GDM1 (cell line): ENCODE measurements around the gene STXBP4.

Source experiments
- DNase-seq: peaks from one replicate; lab custom pipeline; 2025; lab: John Stamatoyannopoulos, UW

The STXBP4 gene

DNA sequence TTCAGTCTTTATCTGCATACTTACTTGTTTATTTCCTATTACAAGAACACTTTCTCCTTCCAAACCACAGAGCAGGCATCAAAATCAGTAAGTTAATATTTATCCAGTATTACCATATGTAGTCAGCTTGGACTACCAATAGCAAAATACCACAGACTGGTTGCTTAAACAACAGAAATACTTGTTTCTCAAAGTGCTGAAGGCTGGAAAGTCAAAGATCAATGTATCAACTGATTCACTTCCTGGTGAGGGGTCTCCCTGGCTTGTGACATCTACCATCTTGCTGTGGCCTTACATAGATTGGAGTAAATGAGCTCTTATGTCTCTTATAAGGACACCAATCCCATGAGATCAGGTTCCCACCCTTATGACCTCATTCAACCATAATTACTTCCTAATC is 2.6 kb downstream of the STXBP4 start:
- DNase-seq = no peak

DNA sequence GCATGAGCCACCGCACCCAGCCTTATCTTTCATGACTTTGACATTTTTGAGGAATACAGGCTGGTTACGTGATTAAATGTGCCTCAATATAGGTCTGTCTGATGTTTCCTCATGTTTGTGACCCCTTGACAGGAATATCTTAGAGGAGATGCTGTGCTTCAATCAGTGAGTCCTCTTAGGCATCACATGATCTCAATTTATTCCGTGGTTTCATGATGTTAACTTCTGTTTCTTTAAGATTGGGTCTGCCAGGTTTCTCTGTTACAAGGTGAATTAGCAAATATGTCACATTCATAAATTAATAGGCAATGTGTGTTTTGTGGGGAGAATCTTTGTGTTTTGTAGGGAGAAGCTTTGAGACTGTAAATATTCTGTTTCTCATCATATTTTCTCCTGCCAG is 3.3 kb downstream of the STXBP4 start:
- DNase-seq = no peak

DNA sequence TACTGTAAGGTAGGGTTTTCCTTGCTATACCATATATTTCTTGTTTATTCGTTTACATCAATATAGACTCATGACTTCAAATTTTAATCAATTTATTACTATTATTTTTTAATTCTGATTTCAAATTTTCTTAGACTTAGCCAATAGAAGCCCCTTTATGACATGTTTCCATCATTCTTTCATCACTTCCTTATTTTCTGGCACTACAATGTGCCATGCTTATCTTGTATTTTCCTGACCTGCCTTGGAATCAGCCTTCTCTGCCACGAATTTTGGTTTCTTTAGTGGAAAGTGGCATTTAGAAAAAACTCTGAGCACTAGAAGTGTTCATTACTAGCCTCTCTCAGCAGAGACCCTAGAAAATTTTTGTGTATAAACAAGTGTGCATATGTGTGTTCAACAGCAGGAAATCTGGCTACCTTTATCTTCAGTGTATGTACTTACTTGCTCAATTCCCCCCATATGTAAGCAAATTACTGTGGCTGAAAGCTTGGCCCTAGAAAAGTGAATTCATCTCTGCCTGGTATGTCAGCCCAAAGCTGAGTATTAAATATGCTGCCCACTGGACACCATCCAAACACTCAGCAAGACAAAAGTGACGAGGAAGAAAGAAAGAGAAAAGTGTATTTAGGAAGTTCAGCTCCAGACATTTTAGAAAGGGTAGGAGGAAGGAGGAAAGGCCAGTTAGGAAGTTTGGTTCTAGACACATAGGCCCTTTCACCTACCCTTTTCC is 4.0 kb downstream of the STXBP4 start:
- no peak for DNase-seq

DNA sequence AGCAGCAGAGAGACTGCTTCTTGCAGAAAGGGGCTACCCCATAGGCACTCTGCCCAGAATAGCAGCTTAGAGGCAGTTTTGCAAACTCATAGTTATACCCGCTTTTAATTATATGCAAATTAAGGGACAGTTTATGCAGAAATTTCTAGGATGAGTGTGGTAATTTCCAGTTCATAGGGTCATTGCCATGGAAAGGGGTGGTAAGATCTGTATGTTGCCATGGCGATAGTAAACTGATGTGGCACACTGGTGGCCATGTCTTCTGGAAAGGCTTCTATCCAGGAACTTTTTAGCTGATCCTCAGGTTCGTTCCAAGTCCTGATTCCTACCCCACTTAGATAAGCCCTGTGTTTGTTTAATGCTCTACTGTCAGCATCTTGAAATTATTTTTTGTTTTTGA is 6.2 kb downstream of the STXBP4 start:
- DNase-seq = no peak

DNA sequence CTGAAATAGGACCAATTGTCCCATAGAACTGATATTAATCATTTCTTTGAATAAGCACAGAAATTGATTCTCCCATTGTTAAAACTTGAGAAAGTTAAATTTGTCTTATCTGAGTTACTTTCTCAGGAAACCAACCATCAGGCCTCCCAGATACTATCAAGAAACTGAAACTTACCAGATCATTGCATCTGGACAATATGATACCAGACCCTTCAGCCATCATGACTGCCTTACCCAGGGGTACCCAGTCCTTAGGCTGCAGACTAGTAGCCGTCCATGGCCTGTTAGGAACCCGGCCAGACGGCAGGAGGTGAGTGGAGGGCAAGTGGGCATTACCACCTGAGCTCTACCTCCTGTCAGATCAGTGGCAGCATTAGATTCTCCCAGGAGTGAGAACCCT is 7.8 kb downstream of the STXBP4 start:
- DNase-seq = no peak

DNA sequence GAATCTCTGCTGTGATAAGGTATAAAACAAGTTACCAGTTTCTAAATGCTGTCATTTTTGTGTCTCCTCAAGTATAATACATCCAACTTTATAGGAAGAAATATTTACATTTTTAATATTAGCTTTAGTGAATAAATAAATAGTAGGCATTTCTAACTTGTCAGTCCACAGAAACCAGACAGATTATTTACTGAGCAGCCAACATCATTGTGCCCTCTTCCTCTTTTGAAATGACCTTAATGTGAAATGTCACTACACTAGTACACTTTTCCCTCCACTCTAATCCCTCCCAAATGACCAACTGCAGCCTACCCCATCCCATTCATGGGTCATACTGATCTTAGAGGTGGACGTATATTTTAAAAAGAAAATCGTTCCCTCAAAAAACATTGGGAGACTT is 9.2 kb downstream of the STXBP4 start:
- no peak for DNase-seq

DNA sequence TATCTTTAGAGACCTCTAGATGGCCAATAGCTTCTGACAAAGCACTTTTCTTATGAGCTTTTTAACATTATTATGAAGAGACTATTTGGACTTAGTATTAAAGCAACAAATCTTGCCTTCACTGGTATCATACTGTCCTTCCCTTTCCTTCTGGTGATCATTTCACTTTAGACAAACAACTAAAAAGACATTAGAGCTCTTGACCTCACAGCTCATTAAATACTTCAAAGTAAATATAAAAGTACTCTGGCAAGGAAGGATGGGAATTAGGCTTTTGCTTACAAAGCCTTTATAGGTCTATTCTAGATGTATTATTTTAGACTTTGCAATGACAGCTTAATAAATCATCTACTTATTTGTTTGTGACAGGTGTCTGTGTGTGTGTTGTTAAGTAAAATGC is 11.1 kb downstream of the STXBP4 start:
- DNase-seq = no peak

DNA sequence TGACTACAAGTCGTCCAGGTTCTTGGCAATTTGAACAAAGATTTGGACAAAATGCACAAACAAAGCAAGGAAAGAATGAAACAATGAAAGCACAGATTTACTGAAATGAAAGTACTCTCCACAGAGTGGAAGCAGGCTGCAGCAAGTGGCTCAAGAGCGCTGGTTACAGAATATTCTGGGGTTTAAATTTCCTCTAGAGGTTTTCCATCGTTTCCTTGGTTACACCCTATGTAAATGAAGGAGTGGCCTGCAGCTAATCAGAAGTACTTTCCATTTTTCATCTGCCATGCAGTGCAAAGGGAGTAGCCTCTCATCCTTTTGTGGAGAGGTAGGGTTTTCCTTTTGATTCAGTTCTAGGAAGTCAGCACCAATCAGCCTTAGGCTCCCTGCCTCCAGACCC is 11.8 kb downstream of the STXBP4 start:
- DNase-seq = no peak

DNA sequence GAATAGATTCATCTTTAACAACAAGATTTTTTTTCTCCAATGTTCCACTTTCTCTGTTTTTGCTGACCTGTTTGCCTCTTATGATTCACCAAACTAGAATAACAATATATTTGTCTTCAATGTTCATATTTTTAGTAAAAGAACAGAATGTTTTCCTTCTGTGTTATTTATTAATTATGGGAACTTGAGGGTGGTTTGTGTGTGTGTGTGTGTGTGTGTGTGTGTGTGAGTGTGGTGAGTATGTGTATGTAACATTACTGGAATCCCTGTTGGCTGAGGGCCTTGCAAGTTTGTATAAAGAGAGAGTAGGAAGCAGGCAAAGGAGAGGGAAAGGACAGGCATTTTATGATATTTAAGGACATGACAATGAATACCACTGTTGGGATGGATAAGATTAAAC is 13.8 kb downstream of the STXBP4 start:
- DNase-seq = no peak

DNA sequence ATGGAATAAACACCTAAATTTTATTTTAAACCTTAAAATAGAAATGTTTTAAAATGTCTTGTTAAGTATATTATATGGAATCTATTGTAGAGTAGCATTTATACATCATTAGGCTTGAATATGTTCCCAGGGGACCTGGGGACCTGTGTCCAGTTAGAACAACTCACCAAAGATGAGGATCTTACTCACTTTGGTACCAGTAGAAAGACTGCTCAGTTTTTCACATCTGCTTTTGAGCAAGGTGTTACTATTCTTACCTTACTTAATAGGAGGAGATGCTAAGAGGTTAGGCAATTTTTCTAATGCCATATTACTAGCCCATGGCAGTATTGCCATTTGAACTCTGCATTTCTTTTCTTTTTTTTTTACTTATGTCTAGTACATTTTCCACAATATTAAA is 14.7 kb downstream of the STXBP4 start:
- DNase-seq = no peak

DNA sequence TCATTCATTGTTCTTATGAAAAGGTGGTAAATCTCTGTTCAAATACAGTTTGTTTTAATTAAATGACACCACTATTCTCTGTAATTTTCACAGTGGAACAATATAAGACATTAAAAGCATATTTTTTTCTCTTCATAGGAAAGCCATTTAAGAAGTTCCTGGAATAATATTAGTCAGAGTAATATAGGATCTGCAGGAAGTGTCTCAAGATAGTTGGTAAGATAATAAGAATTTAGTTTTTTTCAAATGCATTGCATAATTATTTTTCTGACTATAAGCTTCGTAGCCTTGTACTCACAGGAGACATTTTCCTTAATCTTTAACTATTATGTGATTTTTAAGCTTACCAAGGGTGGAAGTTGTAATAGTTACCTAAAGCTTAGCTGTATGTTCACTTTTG is 16.9 kb downstream of the STXBP4 start:
- DNase-seq = no peak

DNA sequence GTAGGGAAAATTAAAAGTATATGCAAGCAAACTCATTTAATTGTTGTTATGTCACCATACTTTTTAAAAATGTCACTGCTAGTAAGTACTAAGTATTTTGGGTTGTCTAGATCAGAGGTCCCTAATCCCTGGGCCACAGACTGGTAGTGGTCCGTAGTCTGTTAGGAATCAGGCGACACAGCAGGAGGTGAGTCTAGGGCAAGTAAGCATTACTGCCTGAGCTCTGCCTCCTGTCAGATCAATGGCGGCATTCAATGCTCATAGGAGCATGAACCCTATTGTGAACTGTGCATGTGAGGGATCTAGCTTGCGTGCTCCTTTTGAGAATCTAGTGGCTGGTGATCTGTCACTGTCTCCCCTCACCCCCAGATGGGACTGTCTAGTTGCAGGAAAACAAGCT is 21.6 kb downstream of the STXBP4 start:
- DNase-seq = no peak

DNA sequence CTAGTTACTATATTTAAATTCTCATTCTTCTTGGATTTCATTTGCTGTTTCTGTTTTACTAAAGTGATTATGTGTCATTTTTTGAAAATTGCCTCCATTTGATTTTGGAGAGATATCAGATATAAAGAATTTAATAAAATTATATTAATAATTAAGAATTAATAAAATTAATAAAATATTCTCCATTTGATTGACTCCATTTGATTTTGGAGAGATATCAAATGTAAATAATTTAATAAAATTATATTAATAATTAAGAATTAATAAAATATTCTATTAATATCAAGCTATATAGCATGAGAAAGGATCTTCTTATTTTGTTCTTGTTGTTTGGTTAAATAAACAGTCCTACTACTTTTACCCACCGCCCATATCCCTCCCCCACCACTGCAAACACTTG is 23.0 kb downstream of the STXBP4 start:
- DNase-seq = no peak

DNA sequence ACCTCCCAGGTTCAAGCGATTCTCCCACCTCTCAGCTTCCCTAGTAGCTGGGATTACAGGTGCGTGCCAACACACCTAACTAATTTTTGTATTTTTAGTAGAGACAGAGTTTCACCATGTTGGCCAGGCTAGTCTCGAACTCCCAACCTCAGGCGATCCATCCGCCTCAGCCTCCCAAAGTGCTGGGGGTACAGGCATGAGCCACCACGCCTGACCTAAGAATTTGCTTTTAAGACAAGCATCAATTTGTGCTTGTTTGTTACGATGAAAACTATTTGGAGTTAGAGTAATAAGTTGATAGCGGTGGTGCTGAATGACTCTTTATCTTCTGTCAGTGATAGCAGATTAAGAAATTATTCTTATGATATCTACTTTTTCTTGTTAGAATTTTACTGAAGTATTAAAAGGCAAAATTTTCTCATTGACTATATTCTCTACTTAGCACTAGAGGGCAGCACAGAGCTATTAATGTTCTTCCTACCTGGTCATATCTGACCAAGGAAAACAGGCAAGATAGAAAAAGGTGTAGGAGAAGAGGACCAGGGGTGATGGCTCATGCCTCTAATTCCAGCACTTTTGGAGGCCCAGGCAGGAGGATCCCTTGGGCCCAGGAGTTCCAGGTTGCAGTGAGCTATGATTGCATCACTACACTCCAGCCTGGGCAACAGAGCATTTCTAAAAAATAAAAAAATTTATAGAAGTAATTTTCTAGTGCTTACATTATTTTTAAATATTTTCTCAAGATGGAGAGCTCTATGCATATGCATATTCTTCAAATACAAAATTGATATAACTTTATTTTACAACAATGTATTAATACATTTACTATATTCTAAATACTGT is 24.5 kb downstream of the STXBP4 start:
- DNase-seq = peak; percentile 16

DNA sequence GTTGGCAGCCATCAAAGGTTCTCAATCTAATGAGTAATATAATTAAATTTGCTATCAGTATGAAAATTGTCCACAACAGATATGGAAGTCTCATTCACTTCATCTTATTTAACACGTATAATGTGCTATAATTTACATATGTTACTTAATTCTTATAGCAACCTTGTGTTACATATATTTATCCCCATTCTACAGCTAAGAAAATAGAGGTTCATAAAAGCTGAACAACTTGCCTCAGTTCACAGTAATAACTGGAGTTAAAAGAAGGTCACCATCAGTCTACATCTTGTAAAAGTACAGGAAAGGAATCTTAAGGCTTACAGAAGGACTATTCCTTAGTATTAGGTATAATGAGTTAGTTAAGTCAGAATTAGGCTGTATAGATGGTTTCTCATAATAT is 27.9 kb downstream of the STXBP4 start:
- DNase-seq = no peak

DNA sequence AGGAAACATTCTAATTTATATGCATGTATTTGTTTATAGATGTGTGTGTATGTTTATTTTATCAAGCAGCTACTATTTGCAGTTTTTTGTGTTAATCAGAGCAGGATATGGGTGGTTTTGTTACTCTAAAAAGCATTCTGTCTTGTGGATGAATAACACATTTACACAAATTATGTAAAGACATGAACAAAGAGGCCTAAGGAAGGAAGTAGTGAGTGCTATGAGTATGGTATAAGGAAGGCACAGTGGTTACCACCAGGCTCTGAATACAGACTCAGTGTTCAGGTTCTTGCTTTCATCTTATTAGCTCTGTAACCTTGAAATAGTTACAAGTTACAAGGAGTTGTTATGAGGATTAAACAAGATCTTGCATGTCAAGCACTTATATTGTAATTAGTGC is 33.9 kb downstream of the STXBP4 start:
- no peak for DNase-seq

DNA sequence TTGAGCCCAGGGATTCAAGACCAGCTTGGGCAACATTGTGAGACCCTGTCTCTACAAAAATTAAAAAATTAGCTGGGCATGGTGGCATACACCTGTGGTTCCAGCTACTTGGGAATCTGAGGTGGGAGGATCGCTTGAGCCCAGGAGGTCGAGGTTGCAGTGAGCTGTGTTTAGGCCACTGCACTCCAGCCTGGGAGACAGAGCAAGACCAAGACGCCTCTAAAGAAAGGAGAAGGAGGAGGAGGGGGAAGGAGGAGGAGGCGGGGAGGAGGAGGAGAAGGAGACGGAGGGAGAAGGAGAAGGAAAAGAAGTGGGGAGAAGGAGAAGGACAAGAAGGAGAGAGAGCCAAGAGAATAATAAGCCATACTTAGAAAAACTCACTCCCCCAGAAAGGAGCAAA is 35.9 kb downstream of the STXBP4 start:
- DNase-seq = no peak

DNA sequence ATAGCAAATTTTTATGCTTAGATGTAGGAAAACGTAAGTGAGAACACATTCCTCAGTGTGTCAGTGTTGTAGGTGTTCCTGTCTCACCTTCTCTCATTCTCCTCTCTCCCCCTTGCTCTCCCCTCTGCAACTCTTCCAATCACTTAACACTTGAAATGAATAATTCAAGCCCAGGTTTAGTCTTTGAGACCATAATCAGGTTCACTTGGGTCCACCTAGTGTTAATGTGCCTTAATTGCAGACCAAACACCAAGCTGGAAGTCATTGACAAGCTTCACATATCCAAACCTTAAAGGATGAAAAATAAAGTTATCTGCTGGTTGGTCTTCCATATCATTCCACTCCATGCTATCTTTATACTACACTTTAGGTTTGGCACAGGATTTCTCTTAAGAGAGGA is 37.0 kb downstream of the STXBP4 start:
- no peak for DNase-seq

DNA sequence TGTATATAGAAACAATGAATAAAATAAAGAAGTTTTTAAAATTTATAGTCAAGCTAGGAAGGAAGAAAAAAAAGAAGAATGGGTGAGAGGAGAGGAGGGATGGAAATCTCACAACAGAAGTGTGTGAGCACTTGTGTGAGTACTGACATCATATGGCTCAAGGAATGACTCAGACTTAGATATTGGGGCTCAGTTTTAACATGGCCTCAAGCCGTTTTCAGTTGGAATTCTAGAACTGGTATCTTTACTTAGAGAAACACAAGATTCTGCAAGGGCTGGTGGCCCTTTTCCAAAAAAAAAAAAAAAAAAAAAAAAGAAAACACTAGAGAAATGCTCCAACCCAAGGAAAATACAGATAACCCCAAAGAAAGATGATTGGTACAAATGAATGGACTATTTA is 55.1 kb downstream of the STXBP4 start:
- no peak for DNase-seq

DNA sequence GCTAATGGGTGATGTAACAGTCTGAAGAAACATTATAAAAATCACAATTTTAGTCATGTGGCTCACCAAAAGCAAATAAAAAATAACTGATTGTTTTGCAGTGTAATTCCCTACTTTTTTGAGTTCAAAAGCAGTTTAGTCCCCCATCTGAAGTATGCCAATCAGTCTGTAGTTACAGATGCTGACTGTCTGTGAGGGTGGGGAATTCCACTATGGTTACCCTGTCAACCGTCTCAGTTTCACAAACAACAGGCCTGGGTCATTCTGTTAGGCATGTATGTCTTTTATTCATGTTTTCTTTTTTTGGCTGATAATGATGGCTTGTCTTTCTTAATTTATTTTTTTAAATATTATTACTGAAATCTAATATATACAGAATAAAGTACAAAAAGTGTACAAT is 69.3 kb downstream of the STXBP4 start:
- no peak for DNase-seq

DNA sequence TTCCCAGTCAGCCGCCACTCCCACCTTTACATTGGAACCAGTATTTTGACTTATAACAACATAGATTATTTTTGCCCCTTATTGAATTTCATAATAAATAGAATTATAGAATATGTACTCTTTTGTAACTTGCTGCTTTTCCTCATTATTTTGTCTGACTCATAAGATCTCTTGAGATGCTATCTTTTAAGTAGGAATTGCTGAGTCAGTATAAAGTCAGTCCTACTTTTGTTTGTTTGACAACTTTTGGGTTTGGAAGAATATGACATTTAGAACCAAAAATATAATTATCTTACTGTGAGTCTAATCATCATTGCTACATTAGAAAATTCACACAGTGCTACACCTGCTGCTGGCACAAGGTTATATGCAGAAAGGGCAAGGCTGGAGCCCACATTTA is 69.7 kb downstream of the STXBP4 start:
- DNase-seq = no peak

DNA sequence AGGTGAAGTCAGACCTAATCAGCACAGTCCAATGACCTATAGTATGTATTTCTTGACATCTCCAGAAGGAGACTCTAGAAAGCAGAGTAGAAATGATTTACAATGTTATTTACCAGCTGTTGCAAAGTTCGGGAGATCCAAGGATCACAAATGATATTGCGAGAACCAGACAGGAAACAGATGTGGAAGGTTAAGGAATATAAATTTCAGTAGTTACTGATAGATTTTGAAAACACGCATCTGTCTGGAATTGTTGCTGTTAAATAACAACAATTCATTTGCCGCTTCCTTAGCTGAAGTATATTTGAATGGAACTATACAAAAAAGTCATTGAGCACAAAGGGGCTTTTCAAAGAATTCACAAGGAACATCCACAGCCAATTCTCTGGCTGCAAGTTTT is 72.0 kb downstream of the STXBP4 start:
- no peak for DNase-seq

DNA sequence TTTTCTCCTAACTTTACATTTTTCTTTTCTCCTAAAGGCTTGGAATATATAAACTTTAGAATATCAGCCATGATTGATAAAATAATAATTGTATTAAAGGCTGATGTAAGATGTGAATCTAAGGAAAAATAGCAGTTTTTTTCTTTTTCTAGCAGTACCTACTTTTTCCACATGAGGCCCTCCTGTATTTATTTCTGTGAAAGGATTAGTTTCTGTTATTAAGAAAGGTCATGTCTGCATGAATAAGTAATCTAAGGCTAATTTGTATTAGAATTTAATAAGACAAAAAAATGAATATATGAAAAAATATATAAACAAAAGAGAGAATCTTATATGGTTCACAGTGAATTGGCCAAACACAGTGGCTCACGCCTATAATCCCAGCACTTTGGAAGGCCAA is 85.3 kb downstream of the STXBP4 start:
- DNase-seq = no peak

DNA sequence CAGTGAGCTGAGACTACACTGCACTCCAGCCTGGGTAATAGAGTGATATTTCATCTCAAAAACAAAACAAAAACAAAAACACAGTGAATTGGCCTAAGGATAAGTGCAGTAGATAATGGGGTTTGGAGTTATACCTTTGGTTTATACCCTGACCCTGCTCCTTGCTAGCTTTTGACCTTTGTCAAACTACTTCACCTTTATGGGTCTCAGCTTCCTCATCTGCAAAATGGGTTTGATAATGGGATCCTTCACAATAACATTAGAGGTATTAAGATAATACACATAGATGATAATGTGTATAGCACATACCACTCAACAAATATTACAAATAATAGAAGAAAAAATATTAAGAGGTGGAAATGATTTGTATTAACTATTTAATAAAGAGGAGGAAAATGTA is 85.9 kb downstream of the STXBP4 start:
- DNase-seq = no peak
